ENCODE data around the gene ZKSCAN1.
"Not testable (repeated sequence)": the region's sequence is repeated elsewhere in the genome, so short reads cannot be mapped to it uniquely, and the experiment has no call there.

Gene ZKSCAN1

DNA sequence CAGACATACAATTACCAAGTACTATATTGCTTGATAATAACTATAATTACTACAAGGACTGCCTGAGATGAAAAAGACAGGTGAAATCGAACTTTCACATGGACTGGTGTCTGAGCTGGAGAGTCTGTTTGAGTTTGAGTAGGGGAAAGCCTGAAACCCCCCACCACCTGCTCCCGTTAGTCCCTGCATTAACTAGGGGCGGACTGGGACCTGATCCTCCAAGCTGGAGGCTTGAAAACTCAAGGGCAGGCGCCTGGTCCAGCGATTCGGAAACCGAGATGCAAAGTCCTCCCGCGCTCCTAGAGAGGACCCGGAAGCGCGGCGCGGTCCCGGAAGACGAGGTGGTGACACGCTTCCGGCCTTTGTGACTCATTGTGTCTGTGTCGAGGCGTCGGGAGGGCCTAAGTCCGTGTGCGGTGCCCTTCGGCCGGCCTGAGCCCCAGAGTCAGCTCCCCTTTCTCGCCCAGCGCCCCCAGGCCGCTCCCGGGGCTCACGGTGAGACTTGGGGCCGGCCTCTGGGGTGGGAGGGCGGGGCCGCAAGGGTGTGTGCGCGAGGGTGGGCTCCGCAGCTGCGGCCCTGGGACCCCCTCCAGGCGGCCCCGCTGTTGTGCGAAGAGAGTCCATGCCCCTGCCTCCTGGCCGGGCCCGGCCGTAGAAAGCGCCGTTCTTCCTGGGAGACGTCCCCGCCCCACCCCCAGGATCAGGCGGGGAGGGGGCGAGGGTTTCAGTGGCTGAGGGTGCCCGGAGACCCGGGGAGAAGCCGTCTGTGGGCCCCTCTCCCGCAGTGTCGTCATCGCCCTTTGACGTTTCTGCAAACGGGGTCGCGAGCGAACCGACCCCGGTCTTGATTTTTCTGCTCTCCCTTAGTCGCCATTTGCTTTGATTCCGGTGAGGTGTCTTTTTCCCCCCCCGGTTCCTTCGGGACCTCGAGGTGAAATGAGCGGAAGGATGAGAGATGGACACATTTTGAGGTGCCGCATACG lies at the start of gene ZKSCAN1:
ZKSCAN1 (plus strand) TSS at position 365 of the 983 bp plus-strand sequence. CDS start 7,911 bp downstream, outside the sequence.
- peak within 1 kb of the TSS; percentile 95 for H3K4me3 ChIP-seq (ENCODE audit: low read depth, low read length)
- no peak for TF ChIP-seq CTCF (conservative IDR thresholded peaks at IDR 0.05; ENCODE audit: low read depth, low read length)
- peak; percentile 96 for DNase-seq (ENCODE audit: low read depth)

DNA sequence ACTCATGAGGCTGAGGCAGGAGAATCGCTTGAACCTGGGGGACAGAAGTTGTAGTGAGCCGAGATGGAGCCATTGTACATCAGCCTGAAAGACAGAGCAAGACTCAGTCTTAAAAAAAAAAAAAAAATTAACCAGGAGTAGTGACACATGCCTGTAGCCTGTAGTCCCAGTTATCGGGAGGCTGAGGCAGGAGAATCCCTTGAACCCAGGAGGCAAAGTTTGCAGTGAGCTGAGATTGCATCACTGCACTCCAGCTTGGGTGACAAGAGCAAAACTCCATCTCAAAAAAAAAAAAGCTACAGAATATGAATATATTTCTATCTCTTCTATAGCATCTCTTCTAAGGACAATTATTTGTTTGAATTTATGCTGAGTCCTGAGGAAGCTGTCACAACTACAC lies 46.1 kb upstream of the ZKSCAN1 start:
- no peak overlapping the region for H3K4me3 ChIP-seq (ENCODE audit: low read depth, low read length)
- DNase-seq (ENCODE audit: low read depth) = no peak
- no peak for TF ChIP-seq CTCF (conservative IDR thresholded peaks at IDR 0.05; ENCODE audit: low read depth, low read length)

DNA sequence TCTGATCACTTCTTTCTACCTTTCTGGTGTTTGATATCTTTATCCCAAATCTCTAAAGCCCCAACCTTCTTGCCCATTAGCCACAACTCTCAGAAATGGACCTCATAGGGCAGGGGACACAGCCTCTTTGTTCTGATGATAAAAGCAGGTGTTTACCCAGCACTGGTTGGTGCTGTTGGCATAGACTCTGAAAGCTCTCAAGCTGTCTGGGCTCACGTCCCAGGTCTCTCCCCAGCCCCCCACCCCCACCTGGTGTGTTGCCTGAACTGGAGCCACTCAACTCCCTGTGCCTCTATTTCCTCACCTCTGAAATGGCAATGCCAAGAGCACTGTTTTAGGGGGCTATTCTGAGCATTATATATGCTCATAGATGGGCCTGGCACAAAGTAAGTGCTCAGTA lies 45.6 kb upstream of the ZKSCAN1 start:
- not testable (repeated sequence) for DNase-seq (ENCODE audit: low read depth); H3K4me3 ChIP-seq (ENCODE audit: low read depth, low read length)

GRCh38 chr7:99971242-99971641 lies 44.2 kb upstream of the ZKSCAN1 start:
- DNase-seq (ENCODE audit: low read depth) = no peak
- TF ChIP-seq CTCF (conservative IDR thresholded peaks at IDR 0.05; ENCODE audit: low read depth, low read length) = no peak
- H3K4me3 ChIP-seq (ENCODE audit: low read depth, low read length) = no peak overlapping the region

DNA sequence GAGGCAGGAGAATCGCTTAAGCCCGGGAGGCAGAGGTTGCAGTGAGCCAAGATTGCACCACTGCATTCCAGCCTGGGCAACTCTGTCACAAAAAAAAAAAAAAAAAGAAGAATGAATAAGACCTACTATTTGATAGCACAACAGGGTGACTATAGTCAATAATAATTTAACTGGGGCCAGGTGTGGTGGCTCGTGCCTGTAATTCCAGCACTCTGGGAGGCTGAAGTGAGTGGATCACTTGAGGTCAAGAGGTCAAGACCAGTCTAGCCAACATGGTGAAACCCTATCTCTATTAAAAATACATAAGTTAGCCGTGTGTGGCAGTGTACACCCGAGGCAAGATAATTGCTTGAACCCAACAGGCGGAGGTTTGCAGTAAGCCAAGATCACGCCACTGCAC lies 41.6 kb upstream of the ZKSCAN1 start:
- not testable (repeated sequence) for H3K4me3 ChIP-seq (ENCODE audit: low read depth, low read length); DNase-seq (ENCODE audit: low read depth)

- no peak for DNase-seq (ENCODE audit: low read depth)
- no peak overlapping the region for H3K4me3 ChIP-seq (ENCODE audit: low read depth, low read length)
- TF ChIP-seq CTCF (conservative IDR thresholded peaks at IDR 0.05; ENCODE audit: low read depth, low read length) = no peak
These were observed 40.7 kb upstream of the ZKSCAN1 start for GRCh38 chr7:99974681-99975080.

GRCh38 chr7:99975782-99976521 lies 39.4 kb upstream of the ZKSCAN1 start, which contains the start of gene AZGP1:
TSS of gene AZGP1 (minus strand) at chr7:99976031. CDS start at chr7:99976020, 11 bp downstream.
- H3K4me3 ChIP-seq (ENCODE audit: low read depth, low read length) = no peak within 1 kb of the TSS

More at GRCh38 chr7:99975782-99976521, 39.4 kb upstream of the ZKSCAN1 start, which contains the start of gene AZGP1:
- DNase-seq (ENCODE audit: low read depth) = peak; percentile 13
- TF ChIP-seq CTCF (conservative IDR thresholded peaks at IDR 0.05; ENCODE audit: low read depth, low read length) = no peak
